ACHN (cell line): ENCODE data around the gene LHB.

Source experiments
- DNase-seq: peaks from one replicate; pipeline ENCODE4 v3.0.0-alpha.2; 2015
- in situ Hi-C: cut with HindIII; loops from 2 replicates; pipeline ENCODE4 v1.10.0; 2017; ENCODE audit warnings: low sequenced_read_pairs, low pct_ligation_motif_present, low pct_unique_long_range_greater_than_20kb

The LHB gene

GRCh38 chr19:48990400-48990799 is 26.5 kb downstream of the LHB start:
- in situ Hi-C loops: no loop called here

DNA sequence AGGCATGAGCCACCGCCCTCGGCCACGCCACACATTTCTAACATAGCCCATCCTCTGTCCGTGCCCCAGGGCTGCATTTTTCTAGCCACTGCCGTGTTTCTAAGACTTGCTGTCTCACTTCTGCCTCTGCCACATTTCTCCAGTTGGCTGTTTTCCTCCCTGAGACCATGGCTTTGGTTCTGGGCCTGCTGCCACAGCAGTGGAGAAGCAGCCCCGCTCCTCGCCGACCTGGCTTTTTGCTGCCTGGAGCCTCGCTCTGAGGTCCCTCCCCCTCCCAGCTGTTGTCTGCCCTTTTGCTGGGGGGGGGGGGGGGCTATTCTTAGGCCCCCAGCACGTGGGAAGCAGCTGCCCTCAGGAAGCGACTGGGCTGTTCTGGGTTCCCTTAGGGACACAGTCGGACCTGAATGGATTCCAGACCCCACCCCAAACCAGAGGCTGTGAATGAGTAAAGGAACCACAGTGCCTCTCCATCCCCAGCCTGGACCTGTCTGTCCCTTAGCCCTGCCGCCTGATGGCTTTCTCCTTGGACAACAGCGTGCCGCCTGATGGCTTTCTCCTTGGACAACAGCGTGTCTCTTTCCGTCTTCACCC is 27.1 kb downstream of the LHB start:
- no peak for DNase-seq
- in situ Hi-C loops: no loop called here

More at GRCh38 chr19:48990400-48990799, 26.5 kb downstream of the LHB start:
- no peak for DNase-seq

DNA sequence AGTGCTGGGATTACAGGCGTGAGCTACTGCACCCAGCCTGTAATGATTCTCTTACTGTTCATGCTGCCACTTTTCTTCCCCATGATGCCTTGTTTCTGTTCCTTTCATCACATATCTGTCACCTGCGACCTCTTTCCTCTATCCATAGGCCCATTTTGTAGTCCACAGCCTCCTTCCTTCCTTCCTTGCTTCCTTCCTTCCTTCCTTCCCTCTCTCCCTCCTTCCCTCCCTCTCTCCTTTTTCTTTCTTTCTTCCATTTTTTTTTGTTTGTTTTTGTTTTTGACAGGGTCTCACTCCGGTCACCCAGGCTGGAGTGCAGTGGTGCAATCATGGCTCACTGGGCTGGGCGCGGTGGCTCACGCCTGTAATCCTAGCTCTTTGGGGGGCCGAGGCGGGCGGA is 28.0 kb downstream of the LHB start:
- in situ Hi-C loops: no loop called here
- no peak for DNase-seq

GRCh38 chr19:48988286-48988685 is 28.6 kb downstream of the LHB start:
- in situ Hi-C loops: no loop called here
- DNase-seq: no peak

GRCh38 chr19:48987323-48987722 is 29.6 kb downstream of the LHB start:
- DNase-seq: no peak
- in situ Hi-C loops: no loop called here

GRCh38 chr19:48986211-48986610 is 30.7 kb downstream of the LHB start:
- DNase-seq: no peak
- in situ Hi-C loops: no loop called here

DNA sequence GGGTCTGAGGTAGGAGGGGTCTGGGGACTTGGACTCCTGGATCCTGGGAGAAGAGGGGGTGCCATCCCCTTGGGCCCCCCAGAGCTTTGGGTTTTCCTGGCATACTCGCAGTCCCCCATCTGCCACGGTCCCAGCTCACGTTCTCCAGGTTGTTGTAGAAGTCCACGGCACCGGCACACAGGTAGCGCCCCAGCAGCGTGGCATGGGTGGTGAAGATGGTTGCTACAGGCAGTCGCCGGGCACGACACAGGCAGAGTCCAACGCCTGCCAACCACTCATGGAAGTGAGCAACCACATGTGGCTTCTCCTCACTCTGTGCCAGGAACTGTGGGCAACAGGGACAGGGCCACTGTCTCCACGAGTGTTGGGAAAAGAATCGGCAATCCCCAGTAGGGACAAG is 31.2 kb downstream of the LHB start:
- in situ Hi-C loops: no loop called here

DNA sequence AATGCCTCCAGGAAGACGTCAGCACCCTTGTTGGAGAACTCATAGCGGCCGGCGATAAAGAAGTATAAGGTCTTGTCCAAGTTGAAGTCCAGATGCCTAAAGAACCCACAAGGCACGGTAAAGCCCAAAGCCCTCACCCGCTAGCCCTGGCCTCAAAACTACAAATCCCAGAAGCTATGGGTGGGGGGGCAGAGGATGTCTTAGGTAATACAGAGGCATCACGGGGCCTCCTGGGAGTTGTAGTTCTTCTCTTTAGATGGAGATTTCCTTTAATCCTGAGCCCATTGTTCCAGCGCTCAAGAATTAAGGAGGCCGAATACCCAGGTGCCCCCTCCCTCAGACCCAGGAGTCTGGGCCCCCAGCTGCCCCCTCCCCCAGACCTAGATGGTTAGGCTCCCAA is 34.6 kb downstream of the LHB start:
- no peak for DNase-seq
- in situ Hi-C loops: no loop called here

More for the DNA sequence above, 31.2 kb downstream of the LHB start:
- no peak for DNase-seq

DNA sequence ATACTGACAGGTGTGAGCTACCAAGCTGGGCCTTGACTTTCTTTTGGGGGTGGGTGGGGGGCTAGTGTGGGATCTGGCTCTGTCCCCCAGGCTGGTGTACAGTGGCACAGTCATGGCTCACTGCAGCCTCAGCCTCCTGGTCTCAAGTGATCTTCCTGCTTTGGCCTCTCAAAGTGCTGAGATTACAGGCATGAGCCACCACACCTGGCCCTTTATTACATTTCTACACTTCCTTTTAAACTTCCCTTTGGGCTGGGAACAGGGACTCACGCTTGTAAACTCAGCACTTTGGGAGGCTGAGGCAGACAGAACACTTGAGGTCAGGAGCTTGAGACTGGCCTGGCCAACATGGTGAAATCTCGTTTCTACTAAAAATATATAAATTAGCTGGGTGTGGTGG is 39.8 kb downstream of the LHB start:
- DNase-seq: no peak
- in situ Hi-C loops: no loop called here

DNA sequence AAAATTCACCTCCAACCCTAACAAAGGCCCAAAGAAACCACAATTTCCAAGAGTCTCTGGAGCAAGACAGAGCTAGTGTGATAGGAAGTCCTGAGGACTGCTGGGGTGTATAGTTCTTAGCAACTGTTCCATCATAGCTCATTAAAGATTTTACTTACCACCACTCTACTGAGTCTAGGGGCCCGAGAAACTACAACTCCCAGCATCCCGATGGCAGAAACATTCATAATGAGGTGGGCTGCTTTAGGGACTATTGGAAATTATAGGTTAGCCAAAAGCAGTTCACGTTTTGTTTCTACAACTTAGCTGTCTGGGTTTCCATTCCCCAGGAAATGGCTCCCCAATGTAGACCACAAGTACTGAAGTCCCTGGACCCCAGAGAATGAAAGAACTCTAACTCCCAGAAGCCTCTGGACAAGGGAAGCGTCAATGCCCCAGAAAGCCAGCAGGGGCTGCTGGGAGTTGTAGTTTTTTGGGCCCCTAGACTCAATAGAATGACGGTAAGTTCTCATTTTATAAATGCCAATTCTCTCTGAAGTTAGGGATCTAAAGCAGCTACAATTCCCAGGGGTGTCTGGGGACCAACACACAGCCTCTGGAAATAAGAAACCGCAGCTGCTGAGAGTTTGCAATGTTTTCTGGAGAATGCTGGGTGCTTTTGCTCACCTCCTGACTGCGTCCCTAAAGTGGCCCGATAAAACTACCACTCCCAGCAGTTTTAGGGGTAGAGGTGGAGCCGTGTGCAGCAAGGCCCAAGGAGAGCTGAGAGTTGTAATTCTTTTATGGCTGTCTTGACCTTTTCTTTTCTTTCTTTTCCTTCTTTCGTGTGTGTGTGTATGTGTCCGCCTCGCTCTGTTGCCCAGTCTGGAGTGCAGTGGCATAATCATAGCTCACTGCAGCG is 40.7 kb downstream of the LHB start:
- no peak for DNase-seq
- in situ Hi-C loops: no loop called here

DNA sequence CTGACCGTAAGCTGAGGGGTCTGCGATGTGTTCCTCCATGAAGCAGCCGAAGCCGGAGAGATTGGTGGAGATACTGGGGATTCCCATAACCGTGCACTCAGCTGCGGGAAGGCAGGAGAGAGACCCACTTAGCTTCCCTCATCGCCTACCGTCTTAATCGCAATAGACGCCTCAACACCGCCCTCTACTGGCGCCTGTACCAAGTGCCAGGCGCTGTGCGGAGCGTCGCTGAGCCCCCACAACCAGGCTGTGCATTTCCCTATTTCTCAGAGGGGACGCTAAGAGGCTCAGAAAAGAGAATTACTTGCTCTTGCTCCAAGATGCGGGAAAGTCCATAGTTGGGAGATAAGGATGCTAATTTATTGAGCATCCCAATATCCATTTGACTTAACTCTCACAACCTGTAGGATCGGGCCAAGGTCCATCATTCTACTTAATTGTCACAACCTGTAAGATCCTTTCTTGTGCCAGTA is 45.9 kb downstream of the LHB start:
- peak; percentile 73 for DNase-seq

GRCh38 chr19:48970139-48970766 is 46.6 kb downstream of the LHB start:
- no peak for DNase-seq
- in situ Hi-C loops: no loop called here

More for the DNA sequence above, 45.9 kb downstream of the LHB start:
- in situ Hi-C loops: no loop called here

DNA sequence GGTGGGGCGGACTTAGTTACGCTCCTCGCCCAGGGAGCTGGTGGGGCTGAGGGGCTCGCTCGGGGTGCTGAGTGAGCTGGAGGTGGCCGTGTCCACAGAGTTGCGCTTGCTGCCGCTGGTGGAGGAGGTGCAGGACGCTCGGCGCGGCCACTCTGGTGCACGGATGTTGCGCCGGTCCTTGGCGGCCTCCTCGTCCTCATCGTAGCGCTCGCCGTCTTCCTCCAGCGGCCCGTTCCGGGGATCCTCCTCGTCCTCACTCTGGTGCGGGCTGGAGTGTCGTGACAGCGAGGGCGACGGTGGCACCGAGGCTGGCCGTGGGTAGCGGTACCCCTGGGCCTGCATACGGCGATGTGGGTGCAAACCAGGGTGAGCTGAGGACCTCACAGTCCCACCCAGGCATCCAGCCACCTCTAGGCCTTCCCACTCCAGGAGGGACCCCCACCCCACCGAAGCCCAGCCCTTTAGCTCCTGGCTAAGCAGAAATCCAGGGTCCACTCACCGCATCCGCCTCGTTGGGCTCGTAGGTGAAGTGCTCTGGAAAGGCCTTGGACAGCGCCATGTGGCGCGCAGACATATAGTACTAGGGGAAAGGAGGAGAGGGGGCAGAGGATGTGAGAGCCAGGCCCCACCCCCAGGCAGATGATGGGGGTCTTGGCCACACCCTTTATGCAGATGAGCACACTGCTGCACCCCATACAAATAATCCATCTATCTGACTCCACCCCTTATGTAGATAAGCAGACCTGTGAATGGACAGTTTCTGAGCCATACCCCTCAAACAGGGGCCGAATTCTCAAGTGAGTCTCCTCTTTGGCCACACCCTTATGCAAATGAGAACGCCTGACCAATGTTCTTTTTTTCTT is 47.4 kb downstream of the LHB start:
- in situ Hi-C loops: no loop called here
- DNase-seq: peak; percentile 39

DNA sequence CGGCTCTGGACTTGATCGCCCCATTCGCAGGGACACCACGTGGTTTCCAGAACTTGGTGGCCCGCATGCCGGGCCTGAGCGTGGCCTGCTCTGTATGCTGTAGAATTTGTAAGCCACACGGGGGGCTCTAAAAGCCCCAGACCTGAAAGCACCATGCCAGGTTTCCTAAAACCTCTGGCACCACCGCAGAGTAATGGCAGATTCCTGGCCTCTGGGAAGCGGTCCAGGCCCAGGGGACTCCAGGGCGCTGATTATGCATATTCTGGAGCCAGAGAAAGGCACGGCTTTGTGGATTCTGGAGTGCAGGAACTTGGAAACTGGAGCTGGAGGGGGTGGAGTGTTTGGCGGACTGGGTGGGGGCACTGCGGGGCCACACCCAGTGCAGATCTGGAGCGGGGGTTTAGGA is 48.1 kb downstream of the LHB start:
- in situ Hi-C loops: no loop called here
- DNase-seq: no peak

DNA sequence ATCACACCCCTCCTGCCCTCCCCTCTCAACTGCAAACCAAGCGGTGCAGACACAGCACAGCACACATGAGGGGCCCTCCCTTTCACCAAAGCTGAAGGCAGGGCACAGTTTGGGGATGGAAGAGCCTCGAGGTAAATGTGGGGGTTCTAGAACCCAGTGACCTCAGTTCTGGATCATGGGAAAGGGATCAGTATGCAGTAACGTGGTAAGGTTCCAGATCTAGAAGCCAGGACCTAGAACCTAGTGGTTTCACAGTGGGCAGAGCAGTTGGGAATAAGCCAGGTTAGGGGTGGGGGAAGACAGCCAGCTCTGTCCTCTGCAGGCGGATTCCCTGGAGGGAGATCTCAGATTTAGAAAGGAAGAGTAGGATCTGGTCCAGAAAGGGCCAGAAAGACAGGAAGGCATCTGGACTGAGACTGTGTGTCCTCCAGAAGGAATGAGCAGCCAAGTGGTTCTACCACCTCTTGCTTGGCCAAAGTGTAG is 48.7 kb downstream of the LHB start:
- DNase-seq: no peak
- in situ Hi-C loops: no loop called here

DNA sequence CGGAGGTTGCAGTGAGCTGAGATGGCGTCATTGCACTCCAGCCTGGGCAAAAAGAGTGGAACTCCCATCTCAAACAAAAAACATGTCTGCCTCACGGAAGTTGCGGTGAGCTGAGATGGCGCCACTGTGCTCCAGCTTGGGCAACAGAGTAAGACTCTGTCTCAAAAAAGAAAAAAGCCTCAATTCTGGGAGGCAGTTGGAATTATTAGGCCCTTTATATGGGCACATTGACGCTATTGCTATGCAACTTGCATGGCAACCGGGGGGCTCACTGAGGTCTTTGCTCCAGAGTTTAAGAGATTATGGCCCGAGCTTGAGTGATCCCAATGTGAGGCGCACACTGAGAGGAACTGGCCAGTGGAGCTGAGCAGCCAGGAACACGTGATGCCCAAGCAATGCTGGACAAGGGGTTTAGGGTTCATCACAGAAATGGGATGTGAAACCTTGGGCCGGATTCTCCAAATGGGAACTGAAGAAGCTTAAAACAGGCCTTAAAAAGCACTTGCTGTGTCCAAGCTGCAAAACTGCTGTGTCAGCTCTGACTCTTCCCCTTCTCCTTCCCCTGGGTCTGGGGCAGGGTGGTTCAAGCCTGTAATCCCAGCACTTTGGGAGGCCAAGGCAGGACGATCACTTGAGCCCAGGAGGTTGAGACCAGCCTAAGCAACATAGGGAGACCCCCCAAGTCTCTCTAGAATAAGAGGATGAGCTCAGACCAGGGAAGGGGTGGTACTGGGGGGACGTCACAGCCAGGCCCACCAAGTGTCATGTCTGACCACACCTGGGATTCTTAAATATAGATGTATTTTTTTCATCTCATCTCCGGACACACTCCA is 49.3 kb downstream of the LHB start:
- in situ Hi-C loops: no loop called here
- DNase-seq: peak; percentile 32

DNA sequence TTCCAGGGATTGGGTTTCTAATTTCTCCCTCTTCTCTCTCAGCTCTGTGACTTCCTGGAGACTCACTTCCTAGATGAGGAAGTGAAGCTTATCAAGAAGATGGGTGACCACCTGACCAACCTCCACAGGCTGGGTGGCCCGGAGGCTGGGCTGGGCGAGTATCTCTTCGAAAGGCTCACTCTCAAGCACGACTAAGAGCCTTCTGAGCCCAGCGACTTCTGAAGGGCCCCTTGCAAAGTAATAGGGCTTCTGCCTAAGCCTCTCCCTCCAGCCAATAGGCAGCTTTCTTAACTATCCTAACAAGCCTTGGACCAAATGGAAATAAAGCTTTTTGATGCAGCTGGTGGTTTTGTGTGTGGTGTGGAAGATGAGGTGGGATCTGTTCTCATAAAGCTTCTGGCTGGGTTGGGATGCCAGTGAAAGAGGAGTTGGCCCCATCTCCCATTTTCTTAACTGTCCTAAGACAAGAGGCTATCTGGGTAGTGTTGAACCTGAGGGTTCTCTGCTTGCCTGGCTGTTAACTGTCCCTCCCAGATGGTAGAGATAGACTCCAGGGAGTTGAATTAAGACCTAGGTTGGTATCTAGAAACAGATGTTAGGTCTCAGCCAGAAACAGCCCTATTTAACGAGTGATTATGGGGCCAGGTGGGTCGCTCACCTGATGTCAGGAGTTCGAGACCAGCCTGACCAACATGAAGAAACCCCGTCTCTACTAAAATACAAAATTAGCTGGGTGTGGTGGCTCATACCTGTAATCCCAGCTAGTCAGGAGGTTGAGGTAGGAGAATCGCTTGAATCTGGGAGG is 50.1 kb downstream of the LHB start:
- in situ Hi-C loops: no loop called here
- no peak for DNase-seq
